ELF-1 (cell line): ENCODE results near the gene OR51S1.
"Not testable (repeated sequence)": the region's sequence is repeated elsewhere in the genome, so short reads cannot be mapped to it uniquely, and the experiment has no call there.

ENCODE experiments used
- DNase-seq: peaks from one replicate; pipeline ENCODE4 v3.0.0-alpha.2; 2016; ENCODE audit warnings: low read depth, low spot score

OR51S1 gene, protein sequence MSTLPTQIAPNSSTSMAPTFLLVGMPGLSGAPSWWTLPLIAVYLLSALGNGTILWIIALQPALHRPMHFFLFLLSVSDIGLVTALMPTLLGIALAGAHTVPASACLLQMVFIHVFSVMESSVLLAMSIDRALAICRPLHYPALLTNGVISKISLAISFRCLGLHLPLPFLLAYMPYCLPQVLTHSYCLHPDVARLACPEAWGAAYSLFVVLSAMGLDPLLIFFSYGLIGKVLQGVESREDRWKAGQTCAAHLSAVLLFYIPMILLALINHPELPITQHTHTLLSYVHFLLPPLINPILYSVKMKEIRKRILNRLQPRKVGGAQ

DNA sequence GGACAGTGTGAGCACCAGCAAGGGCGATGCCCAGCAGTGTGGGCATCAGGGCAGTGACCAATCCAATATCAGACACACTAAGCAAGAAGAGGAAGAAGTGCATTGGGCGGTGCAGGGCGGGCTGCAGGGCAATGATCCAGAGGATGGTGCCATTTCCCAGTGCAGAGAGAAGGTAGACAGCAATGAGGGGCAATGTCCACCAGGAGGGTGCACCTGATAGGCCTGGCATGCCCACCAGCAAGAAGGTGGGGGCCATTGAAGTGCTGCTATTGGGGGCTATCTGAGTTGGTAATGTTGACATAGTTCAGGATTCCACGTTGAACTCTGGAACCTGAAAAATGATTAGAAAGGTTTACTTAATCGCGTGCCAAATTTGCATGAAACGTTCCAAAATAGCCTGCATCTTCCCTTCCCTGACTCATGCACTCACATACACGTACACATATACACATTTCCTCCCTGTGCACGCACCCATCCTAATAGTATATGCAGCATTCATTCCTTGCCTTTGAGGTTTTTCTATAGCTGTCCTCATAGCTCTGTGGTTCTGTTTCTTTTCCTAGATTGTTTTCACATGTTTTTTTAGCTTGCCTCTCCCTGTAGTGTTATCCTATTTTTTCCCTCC lies at the start of gene OR51S1:
TSS of gene OR51S1 (minus strand) at position 301 of the 625 bp plus-strand sequence. CDS start at position 301, 0 bp downstream.
- no peak for DNase-seq

DNA sequence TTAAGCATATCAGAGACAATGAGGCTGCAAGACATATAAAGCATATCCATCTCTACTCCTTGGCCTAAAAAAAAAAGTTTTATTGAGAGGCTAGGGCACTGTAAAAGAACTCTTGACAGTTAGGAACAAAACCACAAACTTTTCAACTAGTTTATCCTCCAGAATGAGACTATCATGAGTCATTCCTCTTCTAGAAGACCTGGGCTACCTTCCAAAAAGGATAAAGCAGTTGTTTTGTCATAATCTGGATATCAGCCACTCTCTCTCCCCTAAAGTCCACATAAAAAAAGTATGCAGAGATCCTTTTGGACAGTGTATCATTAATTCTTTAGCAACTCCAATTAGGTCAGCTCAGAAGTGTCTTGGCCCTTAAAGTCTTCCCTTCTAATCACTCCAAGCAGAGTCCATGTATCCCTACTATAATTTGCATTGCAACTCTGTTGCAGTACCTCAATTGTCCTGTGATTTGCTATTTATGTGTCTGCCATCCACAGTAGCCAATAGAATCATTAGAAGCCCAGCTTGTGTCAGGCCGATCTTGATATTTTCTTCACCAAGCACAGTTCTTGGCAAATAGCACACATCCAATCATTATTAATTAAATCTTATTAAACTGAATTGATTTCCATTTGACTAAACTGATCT lies 43.1 kb upstream of the OR51S1 start:
- no peak for DNase-seq

DNA sequence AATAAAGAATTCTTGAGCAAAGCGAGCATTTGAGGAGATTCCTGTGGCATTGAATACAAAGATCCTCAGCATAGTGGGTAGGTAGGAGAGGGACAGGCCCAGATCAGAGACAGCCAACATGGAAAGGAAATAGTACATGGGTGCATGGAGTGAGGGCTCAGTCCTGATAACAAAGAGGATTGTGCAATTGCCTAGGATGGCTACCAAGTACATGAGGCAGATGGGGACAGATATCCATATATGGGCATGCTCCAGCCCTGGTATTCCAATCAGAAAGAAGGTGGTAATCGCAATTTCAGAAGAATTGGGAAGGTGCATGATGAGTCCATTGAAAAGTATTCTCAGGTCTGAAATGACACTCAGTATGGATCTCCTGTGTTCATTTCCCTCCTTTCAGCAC lies 41.3 kb upstream of the OR51S1 start:
- DNase-seq: no peak

DNA sequence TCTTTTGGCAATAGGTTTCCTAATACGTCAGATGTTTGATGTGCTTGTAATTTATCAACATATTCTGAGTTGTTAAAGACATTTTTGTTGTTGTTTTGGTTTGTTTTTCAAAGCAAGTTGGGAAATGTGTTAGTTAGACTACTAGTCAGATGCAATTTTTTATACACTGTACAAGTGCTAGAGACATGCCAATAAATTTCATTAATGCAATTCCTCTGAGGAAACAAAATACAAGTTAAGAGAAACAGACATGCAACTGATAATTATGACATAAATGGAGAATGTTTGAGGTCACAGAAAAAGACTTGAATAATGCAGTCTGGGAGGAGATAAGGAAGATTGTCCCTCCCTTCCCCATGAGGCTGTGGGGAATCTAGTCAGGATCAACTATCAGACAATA lies 38.6 kb upstream of the OR51S1 start:
- DNase-seq: no peak

DNA sequence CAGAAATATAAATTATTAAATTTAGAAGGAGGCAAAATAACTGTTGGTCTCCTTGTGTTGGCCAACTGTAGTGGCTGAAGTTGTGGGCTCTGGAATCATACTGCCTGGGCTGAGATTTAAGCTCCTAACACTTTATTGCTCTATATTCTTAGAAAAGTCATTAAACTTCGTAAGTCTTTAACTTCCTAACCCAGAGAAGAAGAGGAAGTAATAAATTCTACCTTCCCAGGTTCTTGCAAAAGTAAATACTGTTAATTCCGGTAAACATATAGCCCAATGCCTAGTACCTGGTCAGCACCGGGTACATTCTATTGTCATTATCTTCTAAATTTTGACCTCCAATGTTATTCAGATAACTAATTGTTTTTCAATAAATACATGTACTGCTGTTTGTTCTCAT lies 37.2 kb upstream of the OR51S1 start:
- DNase-seq: no peak

DNA sequence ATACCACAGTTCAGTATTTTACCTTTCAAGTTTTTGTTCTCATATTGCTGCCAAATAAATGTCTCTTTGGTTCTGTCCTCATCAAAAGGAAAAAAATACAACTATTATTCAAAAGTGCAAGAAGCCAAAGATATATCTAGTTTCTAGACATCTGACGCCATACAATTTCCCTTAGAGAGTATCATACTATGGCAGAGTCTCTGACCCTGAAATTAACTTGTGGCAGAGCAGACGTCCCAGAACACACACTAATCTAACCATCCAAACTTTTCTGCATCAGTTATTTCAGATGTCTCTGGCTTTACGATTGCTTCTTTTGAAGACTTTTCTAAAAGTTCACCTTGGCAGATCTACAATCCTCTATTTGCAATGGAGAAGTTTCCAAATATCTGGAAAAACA lies 35.4 kb upstream of the OR51S1 start:
- DNase-seq: no peak

DNA sequence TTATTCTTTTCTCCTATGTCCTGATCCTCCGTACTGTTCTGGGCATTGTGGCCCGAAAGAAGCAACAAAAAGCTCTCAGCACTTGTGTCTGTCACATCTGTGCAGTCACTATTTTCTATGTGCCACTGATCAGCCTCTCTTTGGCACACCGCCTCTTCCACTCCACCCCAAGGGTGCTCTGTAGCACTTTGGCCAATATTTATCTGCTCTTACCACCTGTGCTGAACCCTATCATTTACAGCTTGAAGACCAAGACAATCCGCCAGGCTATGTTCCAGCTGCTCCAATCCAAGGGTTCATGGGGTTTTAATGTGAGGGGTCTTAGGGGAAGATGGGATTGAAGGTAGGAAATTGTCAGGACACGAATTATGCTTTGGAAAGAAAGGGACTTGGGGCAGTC lies 33.5 kb upstream of the OR51S1 start:
- no peak for DNase-seq

DNA sequence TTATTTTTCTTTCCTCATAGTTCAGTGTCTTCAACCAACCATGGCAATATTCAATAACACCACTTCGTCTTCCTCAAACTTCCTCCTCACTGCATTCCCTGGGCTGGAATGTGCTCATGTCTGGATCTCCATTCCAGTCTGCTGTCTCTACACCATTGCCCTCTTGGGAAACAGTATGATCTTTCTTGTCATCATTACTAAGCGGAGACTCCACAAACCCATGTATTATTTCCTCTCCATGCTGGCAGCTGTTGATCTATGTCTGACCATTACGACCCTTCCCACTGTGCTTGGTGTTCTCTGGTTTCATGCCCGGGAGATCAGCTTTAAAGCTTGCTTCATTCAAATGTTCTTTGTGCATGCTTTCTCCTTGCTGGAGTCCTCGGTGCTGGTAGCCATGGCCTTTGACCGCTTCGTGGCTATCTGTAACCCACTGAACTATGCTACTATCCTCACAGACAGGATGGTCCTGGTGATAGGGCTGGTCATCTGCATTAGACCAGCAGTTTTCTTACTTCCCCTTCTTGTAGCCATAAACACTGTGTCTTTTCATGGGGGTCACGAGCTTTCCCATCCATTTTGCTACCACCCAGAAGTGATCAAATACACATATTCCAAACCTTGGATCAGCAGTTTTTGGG lies 33.0 kb upstream of the OR51S1 start, which contains the start of gene OR51T1:
TSS of gene OR51T1 (plus strand) at position 41 of the 641 bp plus-strand sequence. CDS start at position 41, 0 bp downstream.
- no peak for DNase-seq

DNA sequence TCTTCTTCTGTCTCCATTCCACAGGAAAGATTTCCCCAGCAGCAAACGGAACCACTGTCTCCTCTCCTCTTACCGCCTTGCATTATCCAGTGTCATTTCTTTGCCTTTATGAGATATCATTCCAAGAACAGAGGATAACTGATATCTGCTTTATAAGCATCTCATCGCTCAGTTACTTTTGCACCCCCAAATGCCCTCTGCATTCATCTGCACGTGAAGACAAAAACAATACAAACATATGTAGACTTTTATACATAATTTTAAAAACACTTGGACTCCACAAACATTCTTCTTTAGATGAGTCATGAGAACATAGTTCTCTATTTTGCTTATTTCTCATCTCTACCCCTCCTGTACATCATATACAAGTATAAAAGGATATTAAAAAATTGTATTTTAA lies 32.2 kb upstream of the OR51S1 start:
- DNase-seq: no peak

DNA sequence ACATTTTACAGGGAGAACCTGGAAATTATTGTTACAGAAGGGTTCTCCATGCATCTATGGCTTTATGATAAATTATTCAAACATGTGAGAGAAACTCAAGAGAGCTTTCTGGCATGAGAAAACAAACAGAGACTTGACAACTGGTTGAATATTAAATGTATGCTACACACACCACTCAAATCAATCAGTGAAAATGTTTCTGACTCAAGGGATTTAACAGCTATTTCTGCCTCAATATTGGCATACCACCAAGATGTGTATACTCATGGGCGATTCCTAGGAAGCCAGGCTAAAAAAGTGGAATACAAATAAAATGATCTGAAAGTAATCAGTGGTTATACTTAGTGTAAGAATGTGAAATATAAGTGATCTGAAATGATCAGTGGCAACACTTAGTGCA lies 16.8 kb upstream of the OR51S1 start:
- DNase-seq: no peak

DNA sequence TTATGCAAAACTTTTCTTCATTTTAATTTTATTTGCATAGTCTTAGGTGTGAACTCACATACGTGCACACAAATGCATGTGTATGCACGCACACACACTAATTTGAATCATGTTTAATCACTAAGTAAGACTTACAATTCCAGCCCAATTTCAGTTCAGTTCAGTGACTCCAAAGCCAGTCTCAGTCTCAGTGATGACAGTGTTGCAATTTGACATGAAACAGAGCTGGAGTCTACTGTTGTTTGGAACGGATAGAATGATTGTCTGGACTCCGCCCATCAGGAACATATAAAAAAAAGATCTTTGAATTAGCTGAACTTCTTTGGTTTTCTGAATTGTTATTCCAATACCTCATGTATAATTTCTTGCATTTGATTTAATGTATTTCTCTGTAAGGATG lies 14.9 kb upstream of the OR51S1 start:
- DNase-seq: no peak

DNA sequence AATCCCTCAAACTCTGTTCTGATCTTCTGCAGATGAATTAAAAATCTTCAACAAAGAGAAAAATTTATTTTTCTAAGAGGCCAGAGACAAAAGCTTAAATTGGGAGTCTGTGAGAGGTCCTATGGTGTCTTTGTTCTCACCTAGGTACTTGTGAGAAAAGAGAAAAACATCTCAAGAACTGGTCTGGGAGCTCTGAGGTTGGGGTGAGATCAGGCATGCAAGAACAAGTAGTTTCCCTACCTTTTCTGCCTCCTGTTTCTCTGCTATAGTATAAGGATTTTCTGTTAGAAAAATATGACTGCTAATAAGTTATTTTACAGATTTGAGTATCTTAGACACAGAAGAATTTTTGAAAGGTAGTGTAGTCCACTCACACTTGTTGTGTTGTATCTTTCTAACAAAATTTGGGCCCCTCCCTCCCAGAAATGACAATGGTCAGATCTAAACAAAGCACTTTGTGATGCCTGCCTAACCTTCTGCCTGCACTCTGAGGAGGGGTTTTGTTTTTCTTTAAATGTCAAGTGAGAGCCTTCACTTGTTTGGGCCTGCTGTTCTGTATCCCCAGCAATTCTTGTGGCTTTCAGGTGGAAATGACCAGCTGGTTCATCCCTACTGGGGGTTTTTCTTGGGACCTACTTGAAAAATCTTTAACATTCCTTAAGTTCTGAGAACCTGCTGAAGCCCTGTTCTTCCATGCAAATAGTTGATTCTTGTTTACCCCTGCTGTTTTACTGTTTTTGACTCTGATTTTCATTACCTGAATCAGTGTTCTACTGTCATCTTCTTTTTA lies 13.6 kb upstream of the OR51S1 start:
- DNase-seq: peak; percentile 6

DNA sequence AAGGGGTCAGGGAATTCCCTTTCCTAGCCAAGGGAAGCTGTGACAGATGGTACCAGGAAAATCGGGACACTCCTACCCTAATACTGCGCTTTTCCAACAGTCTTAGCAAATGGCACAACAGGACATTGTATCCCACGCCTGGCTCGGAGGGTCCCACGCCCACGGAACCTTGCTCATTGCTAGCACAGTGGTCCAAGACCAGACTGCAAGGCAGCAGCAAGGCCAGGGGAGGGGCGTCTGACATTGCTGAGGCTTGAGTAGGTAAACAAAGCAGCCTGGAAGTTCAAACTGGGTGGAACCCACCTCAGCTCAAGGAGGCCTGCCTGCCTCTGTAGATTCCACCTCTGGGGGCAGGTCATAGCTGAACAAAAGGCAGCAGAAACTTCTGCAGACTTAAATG lies 5.3 kb upstream of the OR51S1 start:
- not testable (repeated sequence) for DNase-seq

DNA sequence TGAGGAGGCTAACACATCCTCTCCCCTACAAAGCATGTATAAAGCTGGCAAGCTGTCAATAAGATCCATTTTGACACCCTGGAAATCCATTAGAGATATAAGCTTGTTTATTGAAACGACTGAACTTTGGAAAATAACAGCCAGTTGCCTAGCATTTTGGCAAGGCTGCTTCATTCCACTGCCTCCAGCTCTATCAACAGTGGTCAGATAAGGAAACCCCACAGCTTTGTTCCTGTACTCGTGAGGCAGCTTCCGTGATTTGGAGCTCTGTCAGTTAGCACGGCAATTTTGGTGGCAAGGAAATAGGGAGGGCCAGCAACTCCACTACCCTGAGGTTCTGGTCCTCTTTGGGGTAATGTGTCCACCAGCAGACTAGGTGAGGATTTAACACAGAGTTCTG lies 2.0 kb upstream of the OR51S1 start:
- DNase-seq: no peak

DNA sequence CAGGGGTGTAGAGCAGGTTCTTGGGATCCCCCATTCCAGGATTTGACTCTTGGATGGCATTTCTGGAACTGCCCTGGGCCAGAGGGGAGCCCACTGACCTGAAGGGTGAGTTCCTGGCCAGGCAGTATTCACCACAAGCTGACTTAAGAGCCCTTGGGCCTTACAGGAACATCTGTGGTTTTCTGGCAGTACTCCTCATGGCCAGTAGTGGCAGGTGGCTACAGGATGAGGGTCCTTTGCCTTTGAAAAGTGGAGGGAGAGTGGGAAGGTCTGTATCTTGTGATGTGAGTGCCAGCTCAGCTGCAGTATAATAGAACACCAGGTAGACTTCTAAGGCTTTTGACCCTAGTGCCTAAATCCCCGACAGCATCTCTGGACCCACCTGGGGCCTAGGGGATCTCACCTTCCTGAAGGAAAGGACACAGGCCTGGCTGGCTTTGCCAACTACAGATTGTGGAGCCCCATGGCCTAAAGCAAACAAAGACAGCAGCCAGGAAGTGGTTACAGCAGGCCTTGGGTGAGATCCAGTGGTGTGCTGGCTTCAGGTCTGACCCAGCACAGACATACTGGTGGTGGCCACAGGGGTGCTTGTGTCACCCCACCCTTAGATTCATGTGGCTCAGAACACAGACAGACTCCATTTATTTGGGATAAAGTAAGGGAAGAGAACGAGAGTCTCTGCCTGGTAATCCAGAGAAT lies 9.0 kb downstream of the OR51S1 start:
- DNase-seq: no peak

DNA sequence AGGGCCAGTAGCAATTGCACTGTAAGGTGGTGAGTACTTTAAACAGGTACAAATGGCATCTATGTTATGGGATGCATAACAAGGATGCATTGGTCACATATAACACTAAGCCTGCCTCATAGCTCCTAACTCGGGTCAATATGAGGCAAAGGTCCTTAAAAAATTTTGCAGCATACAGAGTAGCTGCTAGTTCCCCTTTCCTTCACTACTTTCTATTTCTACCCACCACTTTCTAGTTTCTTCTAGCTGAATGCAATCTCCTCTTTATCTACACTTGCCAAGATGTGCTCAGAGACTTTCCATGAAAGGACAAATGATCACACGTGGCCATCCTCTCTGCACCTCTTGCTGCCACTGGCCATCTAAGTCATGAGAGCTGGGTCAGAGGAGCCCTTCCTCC lies 18.1 kb downstream of the OR51S1 start:
- DNase-seq: peak; percentile 2

DNA sequence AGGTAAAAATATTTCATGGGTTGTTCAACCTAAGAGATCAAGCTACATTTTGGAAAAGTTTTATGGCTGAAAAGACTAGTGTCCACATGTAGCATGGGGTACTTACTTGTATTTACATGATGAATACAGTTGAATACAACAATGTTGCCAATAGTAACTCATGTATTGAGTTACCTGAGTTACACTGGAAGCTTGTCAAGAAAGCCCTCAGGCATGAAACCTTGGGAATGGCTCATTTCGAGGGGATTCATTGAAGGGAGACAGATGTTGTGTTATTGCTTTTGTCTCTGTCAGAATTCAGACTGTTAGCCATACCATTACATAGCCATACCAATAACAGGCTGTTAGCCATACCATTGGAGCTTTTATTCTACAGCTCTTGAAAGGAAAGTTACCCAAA lies 18.7 kb downstream of the OR51S1 start:
- no peak for DNase-seq

DNA sequence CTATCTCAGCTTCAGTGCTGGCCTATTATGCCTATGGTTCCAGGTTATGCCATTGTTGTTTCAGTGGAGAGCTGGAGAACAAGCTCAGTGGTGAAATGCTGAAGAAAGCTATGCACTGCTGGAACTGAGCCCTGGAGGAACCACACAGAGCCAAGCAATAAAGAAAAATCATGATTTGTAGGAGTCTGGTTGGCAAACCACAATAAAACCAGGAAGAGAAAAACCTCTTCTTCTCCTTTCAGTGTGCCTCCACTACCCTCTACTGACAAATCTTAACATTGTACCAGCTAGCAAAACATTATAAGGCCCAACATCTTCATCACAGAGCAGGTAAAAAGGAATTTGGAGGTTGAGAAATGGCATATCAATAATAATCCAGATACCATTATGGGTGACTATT lies 22.6 kb downstream of the OR51S1 start:
- no peak for DNase-seq

DNA sequence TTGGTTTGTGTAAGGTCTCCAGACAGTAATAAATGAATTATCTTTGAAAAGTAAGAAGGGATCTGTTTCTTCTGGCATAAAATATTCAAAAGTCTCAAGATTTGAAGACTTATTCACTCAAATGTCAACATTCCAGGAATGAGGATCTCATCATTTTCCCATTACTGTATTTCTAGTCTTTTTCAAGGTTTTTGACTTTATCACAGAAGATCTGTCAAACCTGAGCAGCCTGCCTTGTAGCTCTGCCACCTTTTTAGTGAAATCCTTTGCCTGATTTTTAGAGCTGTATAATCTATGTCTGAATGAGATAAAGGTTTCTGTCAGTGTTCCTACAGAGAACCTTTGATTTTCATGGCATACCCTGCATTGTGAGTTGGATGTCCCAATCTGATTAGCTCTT lies 23.9 kb downstream of the OR51S1 start:
- DNase-seq: no peak

DNA sequence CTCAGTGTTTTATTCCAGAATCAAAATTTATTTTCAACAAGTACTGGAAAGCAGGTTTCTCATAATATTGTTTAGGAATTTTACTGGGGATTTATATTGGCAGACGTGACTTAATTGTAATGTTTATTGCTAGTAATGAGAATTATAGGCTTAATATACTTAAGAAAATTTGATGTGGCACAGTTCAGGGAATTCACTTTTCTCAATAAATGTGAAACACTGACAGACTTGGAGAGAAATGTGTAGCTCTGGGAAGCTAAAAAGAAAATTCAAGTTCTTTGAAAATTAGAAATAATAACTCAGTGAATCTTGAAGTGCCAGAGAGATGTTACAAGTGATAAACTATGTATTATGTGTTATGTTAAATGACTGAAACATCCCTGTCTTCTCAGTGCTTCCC lies 28.0 kb downstream of the OR51S1 start, which contains the start of gene OR51F2:
TSS of gene OR51F2 (plus strand) at position 301 of the 400 bp plus-strand sequence. CDS start 101 bp downstream, outside the sequence.
- no peak for DNase-seq

DNA sequence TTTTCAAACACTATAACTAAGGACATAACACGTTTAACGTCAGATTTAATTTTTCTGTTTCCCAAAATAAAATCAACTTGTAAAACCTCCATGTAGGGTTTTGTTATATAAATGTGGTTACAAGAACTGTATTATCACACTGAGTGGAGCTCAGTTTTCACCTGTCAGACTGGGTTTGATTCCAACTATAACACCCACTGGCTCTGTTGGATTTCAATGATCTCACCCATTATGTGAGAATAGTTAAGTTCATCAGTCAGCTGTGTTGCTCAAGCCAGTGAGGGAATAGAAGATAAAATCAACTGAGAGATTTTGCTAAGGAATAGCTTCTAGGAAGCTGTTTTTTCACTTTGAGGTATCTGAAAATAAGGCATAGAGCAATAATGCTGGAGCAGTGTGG lies 39.8 kb downstream of the OR51S1 start:
- no peak for DNase-seq
